ENCODE results near the gene NR5A1. TPM values are rescaled to one million over a fixed set of nuclear protein-coding genes. Genes with fewer than 3 reads are reported as not detected.

NR5A1 gene
- total RNA-seq, 1 experiment from 2014 or later: 0.64 TPM

GRCh38 chr9:124457079-124457886, 49.9 kb downstream of the NR5A1 start:
- Histone ChIP-seq H3K9me3 (ENCODE audit: control insufficient read depth in 1 of 2, insufficient read depth in 1 of 2, low read depth in 1 of 2, low read length in 2 of 2) (no peaks in the 10 kb centered on the region), H3K27ac (ENCODE audit: low read depth, low read length) (no peak overlapping the region), H3K27me3 (ENCODE audit: insufficient read depth, low read length) (no peaks in the 10 kb centered on the region), H3K4me1 (ENCODE audit: control insufficient read depth in 1 of 2, insufficient read depth in 2 of 2, low read length in 2 of 2) (peaks cover 6 to 16% of the 10 kb centered on the region in 2 experiments; a peak in 2 of 4 replicates), H3K36me3 (ENCODE audit: control insufficient read depth in 1 of 2, insufficient read depth in 2 of 2, low read length in 2 of 2) (no peaks in the 10 kb centered on the region), H4K20me1 (ENCODE audit: insufficient read depth) (no peaks in the 10 kb centered on the region), H3K4me3 (replicated peaks in 1 of 2; ENCODE audit: low read depth in 1 of 2, low read length in 2 of 2) (no peak overlapping the region), H2AFZ (ENCODE audit: low read depth, low read length, poor library complexity, severe bottlenecking) (no peak overlapping the region), H3K79me2 (ENCODE audit: insufficient read depth, low read length) (no peaks in the 10 kb centered on the region), H3K9me2 (ENCODE audit: insufficient read depth) (no peaks in the 10 kb centered on the region), H3K4me2 (ENCODE audit: low read length) (no peak overlapping the region), H3K9ac (ENCODE audit: low read length) (no peak overlapping the region)
- intact Hi-C loops (cut with micrococcal nuclease): no loop called here
- RAD21 ChIA-PET (ENCODE audit: low non-redundant PET in 1 of 2, low total read pairs in 2 of 2, uncharacterized antibody in 2 of 2, unreplicated experiment in 2 of 2): no interaction called here
- TF ChIP-seq ZFX (IDR thresholded peaks at IDR 0.05) (no peak), SRF (IDR thresholded peaks at IDR 0.05; ENCODE audit: low read depth) (no peak), CBX3 (IDR thresholded peaks at IDR 0.05; ENCODE audit: low read depth) (no peak), EGR1 (IDR thresholded peaks at IDR 0.05; ENCODE audit: low read depth) (no peak), ZNF274 (IDR thresholded peaks at IDR 0.05; ENCODE audit: low read depth, low read length) (no peak)
- DNase-seq (ENCODE audit: low read depth, low spot score): no peak
- CTCF ChIA-PET: no interaction called here
- BruUV-seq (replicated peaks): no TSS peak
- no peak for ATAC-seq
- POLR2A ChIA-PET: no interaction called here

- Histone ChIP-seq H3K4me2 (ENCODE audit: low read length) (no peak overlapping the region), H2AFZ (ENCODE audit: low read depth, low read length, poor library complexity, severe bottlenecking) (no peak overlapping the region), H3K9me2 (ENCODE audit: insufficient read depth) (no peaks in the 10 kb centered on the region), H3K4me3 (replicated peaks in 1 of 2; ENCODE audit: low read depth in 1 of 2, low read length in 2 of 2) (no peak overlapping the region), H3K9me3 (ENCODE audit: control insufficient read depth in 1 of 2, insufficient read depth in 1 of 2, low read depth in 1 of 2, low read length in 2 of 2) (no peaks in the 10 kb centered on the region), H3K27me3 (ENCODE audit: insufficient read depth, low read length) (no peaks in the 10 kb centered on the region), H3K4me1 (ENCODE audit: control insufficient read depth in 1 of 2, insufficient read depth in 2 of 2, low read length in 2 of 2) (peaks cover 6 to 19% of the 10 kb centered on the region in 2 experiments; a peak in 2 of 4 replicates), H3K36me3 (ENCODE audit: control insufficient read depth in 1 of 2, insufficient read depth in 2 of 2, low read length in 2 of 2) (no peaks in the 10 kb centered on the region), H3K27ac (ENCODE audit: low read depth, low read length) (no peak overlapping the region), H3K79me2 (ENCODE audit: insufficient read depth, low read length) (no peaks in the 10 kb centered on the region), H4K20me1 (ENCODE audit: insufficient read depth) (no peaks in the 10 kb centered on the region), H3K9ac (ENCODE audit: low read length) (no peak overlapping the region)
- no peak for ATAC-seq
- ChIA-PET RAD21 (ENCODE audit: low non-redundant PET in 1 of 2, low total read pairs in 2 of 2, uncharacterized antibody in 2 of 2, unreplicated experiment in 2 of 2) (no interaction called here), CTCF (no interaction called here), POLR2A (no interaction called here)
- BruUV-seq (replicated peaks): no TSS peak
- no peak for DNase-seq (ENCODE audit: low read depth, low spot score)
- intact Hi-C loops (cut with micrococcal nuclease): no loop called here
- TF ChIP-seq CTCF (IDR thresholded peaks at IDR 0.05 in 2 of 3, conservative IDR thresholded peaks at IDR 0.05 in 1 of 3; ENCODE audit: borderline replicate concordance in 1 of 3, insufficient read depth in 1 of 3, low read depth in 2 of 3, low read length in 2 of 3) (no peak), CBX3 (IDR thresholded peaks at IDR 0.05; ENCODE audit: low read depth) (no peak), POLR2A (IDR thresholded peaks at IDR 0.05; ENCODE audit: borderline replicate concordance, extremely low read depth, insufficient read depth, insufficient read length) (no peak), CEBPB (IDR thresholded peaks at IDR 0.05; ENCODE audit: low read depth) (no peak), FOSL1 (IDR thresholded peaks at IDR 0.05; ENCODE audit: low read depth) (no peak), EZH2 (IDR thresholded peaks at IDR 0.05) (no peak), ZBTB33 (IDR thresholded peaks at IDR 0.05; ENCODE audit: extremely low read depth, insufficient replicate concordance, low read length) (no peak), ATF3 (IDR thresholded peaks at IDR 0.05) (no peak), YY1 (IDR thresholded peaks at IDR 0.05; ENCODE audit: extremely low read depth, insufficient replicate concordance, low read depth, low read length) (no peak), ELF1 (IDR thresholded peaks at IDR 0.05; ENCODE audit: borderline replicate concordance, low read depth) (no peak), ZNF274 (IDR thresholded peaks at IDR 0.05; ENCODE audit: low read depth, low read length) (no peak), ZFX (IDR thresholded peaks at IDR 0.05) (no peak), MAX (IDR thresholded peaks at IDR 0.05) (no peak)
Measured at GRCh38 chr9:124456341-124457078, 50.7 kb downstream of the NR5A1 start.

Measured in HCT116 (cell line).